C4-2B (cell line): Measurements from ENCODE around the gene TMEM72.

Source experiments
- H3K27ac ChIP-seq: fragments of 450-650 bp; 2 replicates; pipeline ENCODE4 v1.5.1; 2017
- ZFX ChIP-seq: fragments of 450-650 bp; IDR thresholded peaks from 2 replicates; pipeline ENCODE4 v1.6.1; 2017
- TF ChIP-seq, protein P1 (sequence below): fragments of 450-650 bp; conservative IDR thresholded peaks from 2 replicates; pipeline ENCODE4 v1.5.1; 2017; ENCODE audit warnings: mild to moderate bottlenecking

Gene TMEM72

GRCh38 chr10:44936314-44936975, 25.3 kb downstream of the TMEM72 start:
- H3K27ac ChIP-seq, result no peak overlapping the region
- TF ChIP-seq, protein P1, sequence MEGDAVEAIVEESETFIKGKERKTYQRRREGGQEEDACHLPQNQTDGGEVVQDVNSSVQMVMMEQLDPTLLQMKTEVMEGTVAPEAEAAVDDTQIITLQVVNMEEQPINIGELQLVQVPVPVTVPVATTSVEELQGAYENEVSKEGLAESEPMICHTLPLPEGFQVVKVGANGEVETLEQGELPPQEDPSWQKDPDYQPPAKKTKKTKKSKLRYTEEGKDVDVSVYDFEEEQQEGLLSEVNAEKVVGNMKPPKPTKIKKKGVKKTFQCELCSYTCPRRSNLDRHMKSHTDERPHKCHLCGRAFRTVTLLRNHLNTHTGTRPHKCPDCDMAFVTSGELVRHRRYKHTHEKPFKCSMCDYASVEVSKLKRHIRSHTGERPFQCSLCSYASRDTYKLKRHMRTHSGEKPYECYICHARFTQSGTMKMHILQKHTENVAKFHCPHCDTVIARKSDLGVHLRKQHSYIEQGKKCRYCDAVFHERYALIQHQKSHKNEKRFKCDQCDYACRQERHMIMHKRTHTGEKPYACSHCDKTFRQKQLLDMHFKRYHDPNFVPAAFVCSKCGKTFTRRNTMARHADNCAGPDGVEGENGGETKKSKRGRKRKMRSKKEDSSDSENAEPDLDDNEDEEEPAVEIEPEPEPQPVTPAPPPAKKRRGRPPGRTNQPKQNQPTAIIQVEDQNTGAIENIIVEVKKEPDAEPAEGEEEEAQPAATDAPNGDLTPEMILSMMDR, result no peak
- no peak for TF ChIP-seq ZFX

DNA sequence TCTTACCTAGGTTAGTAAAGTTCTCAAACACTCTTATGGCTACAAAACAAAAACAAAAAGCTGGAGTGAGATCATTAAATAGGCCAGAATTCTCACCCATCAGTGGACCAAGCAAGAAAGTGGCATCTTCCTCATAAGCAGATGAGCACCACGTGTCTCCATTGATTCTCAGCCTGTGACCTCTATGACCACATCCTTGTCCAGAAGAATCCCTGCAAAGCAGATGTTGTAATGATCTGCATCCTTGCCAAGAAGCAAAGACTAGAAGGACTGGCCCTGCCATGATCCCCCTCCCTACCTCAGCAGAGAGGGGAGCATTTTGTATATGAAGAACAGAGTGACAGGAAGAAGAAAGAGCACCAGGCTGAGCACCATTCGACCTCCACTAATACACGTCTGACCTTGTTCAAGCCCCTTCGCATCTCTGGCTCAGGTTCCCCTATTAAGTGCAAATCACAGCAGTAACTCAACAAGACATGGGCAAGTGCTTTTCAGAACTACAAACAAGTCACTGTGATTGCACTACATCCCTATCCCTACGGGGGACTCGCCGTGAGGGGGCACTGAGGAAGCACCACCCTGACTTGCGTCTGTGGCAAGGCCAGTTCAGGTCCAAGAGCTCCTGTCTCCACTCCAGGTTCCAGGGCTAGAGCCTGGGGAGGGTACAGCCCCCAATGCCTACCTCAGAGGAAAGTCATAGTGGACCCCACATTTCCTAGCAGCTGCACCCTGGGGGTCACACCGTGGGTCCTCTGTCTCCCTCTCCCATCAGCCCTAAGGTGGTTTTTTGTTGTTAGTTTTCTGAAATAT, 26.3 kb downstream of the TMEM72 start:
- no peak overlapping the region for H3K27ac ChIP-seq

GRCh38 chr10:44938956-44939355, 27.8 kb downstream of the TMEM72 start:
- TF ChIP-seq, protein P1, result no peak
- no peak for TF ChIP-seq ZFX
- no peak overlapping the region for H3K27ac ChIP-seq

More for the DNA sequence above, 26.3 kb downstream of the TMEM72 start:
- TF ChIP-seq, protein P1, result no peak
- TF ChIP-seq ZFX, result no peak

DNA sequence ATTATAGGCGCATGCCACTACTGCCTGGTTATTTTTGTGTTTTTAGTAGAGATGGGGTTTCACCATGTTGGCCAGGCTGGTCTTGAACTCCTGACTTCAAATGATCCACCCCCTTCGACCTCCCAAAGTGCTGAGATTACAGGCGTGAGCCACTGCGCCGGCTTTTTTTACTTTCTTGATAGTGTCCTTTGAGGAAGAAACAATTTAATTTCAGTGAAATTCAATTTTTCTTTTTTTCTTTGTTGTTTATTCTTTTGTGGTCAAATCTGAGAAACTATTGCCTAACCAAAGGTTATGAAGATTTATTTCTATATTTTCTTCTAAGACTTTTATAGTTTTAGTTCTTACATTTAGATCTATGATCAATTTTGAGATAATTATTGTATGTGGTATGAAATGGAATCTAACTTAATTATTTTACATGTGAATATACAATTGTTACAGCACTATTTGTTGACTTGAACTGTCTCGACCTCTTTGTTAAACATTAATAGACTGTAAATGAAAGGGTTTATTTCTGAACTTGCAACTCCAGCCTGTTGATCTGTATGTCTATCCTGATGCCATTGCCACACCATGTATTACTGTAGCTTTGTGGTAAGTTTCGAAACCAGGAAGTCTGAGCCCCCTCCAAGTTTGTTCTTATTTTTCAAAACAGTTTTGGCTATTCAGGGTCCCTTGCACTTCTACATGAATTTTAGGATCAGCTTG, 28.7 kb downstream of the TMEM72 start:
- no peak for TF ChIP-seq ZFX
- TF ChIP-seq, protein P1, result no peak
- H3K27ac ChIP-seq, result no peak overlapping the region

- TF ChIP-seq, protein P1, result no peak
- TF ChIP-seq ZFX, result no peak
Observed at GRCh38 chr10:44944354-44944753, 33.2 kb downstream of the TMEM72 start.

GRCh38 chr10:44946205-44946604, 35.1 kb downstream of the TMEM72 start:
- TF ChIP-seq, protein P1, result no peak
- no peak for TF ChIP-seq ZFX
- H3K27ac ChIP-seq, result no peak overlapping the region

More at GRCh38 chr10:44944354-44944753, 33.2 kb downstream of the TMEM72 start:
- no peak overlapping the region for H3K27ac ChIP-seq
